ENCODE results near the gene METTL4. TPM values are rescaled to one million over a fixed set of nuclear protein-coding genes. Genes with fewer than 3 reads are reported as not detected.

Gene METTL4
- total RNA-seq, 2 donors from 2014 or later, result 11.2 to 17.5 TPM

DNA sequence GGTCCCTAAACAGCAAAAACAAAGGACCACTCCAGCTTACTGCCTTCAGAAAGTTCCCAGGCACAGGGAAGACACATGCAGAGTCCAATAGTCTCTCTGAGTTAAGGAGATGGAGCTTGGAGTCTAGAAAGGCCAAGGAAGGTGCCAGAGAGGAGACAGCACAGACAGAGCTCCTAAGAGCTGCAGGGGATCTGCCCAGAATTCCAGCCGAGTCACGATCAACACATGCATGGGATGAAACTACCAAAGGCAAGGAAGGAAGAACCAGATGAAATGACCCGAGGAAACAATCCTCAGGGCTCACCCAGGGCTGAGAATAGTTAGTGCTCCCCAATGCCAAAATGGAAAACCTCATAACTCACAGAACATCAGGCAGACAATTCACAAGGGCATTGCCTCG, 15.4 kb downstream of the METTL4 start:
- Mint-ChIP-seq H3K9me3 (no peaks in the 10 kb centered on the region), H3K4me1 (peaks cover 17% of the 10 kb centered on the region), H3K36me3 (ENCODE audit: low read depth) (peaks cover 18% of the 10 kb centered on the region), H3K27ac (no peak overlapping the region), H3K27me3 (ENCODE audit: insufficient read depth) (no peaks in the 10 kb centered on the region), H3K4me3 (no peak overlapping the region)
- no peak overlapping the region for H3K9ac ChIP-seq (ENCODE audit: extremely low read depth, low read length, poor library complexity, severe bottlenecking)
- WGBS, 2 experiments (ENCODE audit: insufficient coverage in 1 of 2, insufficient read length in 1 of 2), result 82% methylated on average over 4 of the region's 4 CpGs
- H3K4me3 ChIP-seq (ENCODE audit: low read length), result no peak overlapping the region
- H3K36me3 ChIP-seq (ENCODE audit: control insufficient read depth, insufficient read depth, low read length), result peaks cover 34% of the 10 kb centered on the region
- no peak for DNase-seq
- H3K9me3 ChIP-seq (ENCODE audit: control insufficient read depth, low read length), result no peaks in the 10 kb centered on the region
- H3K27me3 ChIP-seq (ENCODE audit: control insufficient read depth, insufficient read depth, low read length, poor library complexity, severe bottlenecking), result no peaks in the 10 kb centered on the region
- TF ChIP-seq, protein P1, sequence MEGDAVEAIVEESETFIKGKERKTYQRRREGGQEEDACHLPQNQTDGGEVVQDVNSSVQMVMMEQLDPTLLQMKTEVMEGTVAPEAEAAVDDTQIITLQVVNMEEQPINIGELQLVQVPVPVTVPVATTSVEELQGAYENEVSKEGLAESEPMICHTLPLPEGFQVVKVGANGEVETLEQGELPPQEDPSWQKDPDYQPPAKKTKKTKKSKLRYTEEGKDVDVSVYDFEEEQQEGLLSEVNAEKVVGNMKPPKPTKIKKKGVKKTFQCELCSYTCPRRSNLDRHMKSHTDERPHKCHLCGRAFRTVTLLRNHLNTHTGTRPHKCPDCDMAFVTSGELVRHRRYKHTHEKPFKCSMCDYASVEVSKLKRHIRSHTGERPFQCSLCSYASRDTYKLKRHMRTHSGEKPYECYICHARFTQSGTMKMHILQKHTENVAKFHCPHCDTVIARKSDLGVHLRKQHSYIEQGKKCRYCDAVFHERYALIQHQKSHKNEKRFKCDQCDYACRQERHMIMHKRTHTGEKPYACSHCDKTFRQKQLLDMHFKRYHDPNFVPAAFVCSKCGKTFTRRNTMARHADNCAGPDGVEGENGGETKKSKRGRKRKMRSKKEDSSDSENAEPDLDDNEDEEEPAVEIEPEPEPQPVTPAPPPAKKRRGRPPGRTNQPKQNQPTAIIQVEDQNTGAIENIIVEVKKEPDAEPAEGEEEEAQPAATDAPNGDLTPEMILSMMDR (conservative IDR thresholded peaks at IDR 0.05), result no peak
- no peak overlapping the region for H3K27ac ChIP-seq (ENCODE audit: low read depth, low read length)
- peaks cover 3% of the 10 kb centered on the region for H3K4me1 ChIP-seq (ENCODE audit: control insufficient read depth, insufficient read depth, low read length)

DNA sequence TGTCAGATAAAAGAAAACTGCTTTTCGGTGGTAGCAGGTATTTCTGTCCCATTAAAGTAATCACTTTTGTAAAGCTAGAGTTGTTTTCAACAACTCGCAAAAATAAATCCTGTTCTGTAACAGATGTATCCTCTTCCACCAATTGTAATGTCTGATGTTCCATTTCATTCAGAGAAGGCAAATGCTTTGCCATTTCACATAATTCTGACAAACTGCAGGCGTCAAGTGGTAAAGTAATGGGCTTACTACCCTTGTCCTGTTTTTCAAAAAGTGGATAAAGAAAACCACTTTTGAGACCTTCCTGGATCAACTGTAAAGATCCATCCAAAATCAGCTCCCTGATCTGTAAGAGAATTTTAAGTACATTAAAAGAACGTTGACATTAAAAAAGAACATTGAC, 16.6 kb downstream of the METTL4 start:
- no peak overlapping the region for H3K4me3 ChIP-seq (ENCODE audit: low read length)
- Mint-ChIP-seq H3K4me1 (peaks cover 17% of the 10 kb centered on the region), H3K27ac (no peak overlapping the region), H3K36me3 (ENCODE audit: low read depth) (peaks cover 27% of the 10 kb centered on the region), H3K4me3 (no peak overlapping the region), H3K27me3 (ENCODE audit: insufficient read depth) (no peaks in the 10 kb centered on the region), H3K9me3 (no peaks in the 10 kb centered on the region)
- peaks cover 3% of the 10 kb centered on the region for H3K4me1 ChIP-seq (ENCODE audit: control insufficient read depth, insufficient read depth, low read length)
- H3K9ac ChIP-seq (ENCODE audit: extremely low read depth, low read length, poor library complexity, severe bottlenecking), result no peak overlapping the region
- TF ChIP-seq, protein P1 (conservative IDR thresholded peaks at IDR 0.05), result no peak
- 89 to 91% methylated on average over 3 to 4 of the region's 4 CpGs for WGBS, 2 experiments (ENCODE audit: insufficient coverage in 1 of 2, insufficient read length in 1 of 2)
- peaks cover 39% of the 10 kb centered on the region for H3K36me3 ChIP-seq (ENCODE audit: control insufficient read depth, insufficient read depth, low read length)
- no peaks in the 10 kb centered on the region for H3K27me3 ChIP-seq (ENCODE audit: control insufficient read depth, insufficient read depth, low read length, poor library complexity, severe bottlenecking)
- no peak overlapping the region for H3K27ac ChIP-seq (ENCODE audit: low read depth, low read length)
- no peak for DNase-seq
- no peaks in the 10 kb centered on the region for H3K9me3 ChIP-seq (ENCODE audit: control insufficient read depth, low read length)

DNA sequence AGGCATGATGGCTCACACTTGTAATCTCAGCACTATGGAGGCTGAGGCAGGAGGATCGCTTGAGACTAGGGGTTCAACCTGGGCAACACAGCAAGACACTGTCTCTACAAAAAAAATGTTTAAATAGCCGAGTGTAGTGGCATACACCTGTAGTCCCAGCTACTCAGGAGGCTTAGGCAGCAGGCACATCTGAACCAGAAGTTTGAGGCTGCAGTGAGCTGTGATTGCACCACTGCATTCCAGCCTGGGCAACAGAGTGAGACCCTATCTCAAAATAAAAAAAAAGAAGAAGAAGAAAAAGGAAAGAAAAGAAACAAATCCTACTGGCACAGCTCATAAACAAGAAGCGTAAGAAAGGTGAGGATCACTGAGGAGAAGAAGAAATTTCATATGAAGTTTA, 19.9 kb downstream of the METTL4 start:
- TF ChIP-seq, protein P1 (conservative IDR thresholded peaks at IDR 0.05), result no peak
- H3K27ac ChIP-seq (ENCODE audit: low read depth, low read length), result no peak overlapping the region
- WGBS, 2 experiments (ENCODE audit: insufficient coverage in 1 of 2, insufficient read length in 1 of 2), result 90 to 98% methylated on average over 3 of the region's 3 CpGs
- no peak for DNase-seq
- no peak overlapping the region for H3K4me3 Mint-ChIP-seq
- no peak overlapping the region for H3K27ac Mint-ChIP-seq
- no peak overlapping the region for H3K4me3 ChIP-seq (ENCODE audit: low read length)
- H3K9me3 Mint-ChIP-seq, result no peaks in the 10 kb centered on the region
- H3K4me1 ChIP-seq (ENCODE audit: control insufficient read depth, insufficient read depth, low read length), result no peaks in the 10 kb centered on the region
- H3K36me3 ChIP-seq (ENCODE audit: control insufficient read depth, insufficient read depth, low read length), result peaks cover 43% of the 10 kb centered on the region
- no peaks in the 10 kb centered on the region for H3K9me3 ChIP-seq (ENCODE audit: control insufficient read depth, low read length)
- H3K36me3 Mint-ChIP-seq (ENCODE audit: low read depth), result peaks cover 34% of the 10 kb centered on the region
- H3K4me1 Mint-ChIP-seq, result peaks cover 4% of the 10 kb centered on the region
- no peak overlapping the region for H3K9ac ChIP-seq (ENCODE audit: extremely low read depth, low read length, poor library complexity, severe bottlenecking)
- H3K27me3 Mint-ChIP-seq (ENCODE audit: insufficient read depth), result no peaks in the 10 kb centered on the region
- no peaks in the 10 kb centered on the region for H3K27me3 ChIP-seq (ENCODE audit: control insufficient read depth, insufficient read depth, low read length, poor library complexity, severe bottlenecking)

All from endodermal cell (in vitro differentiated cells).